Endodermal cell (in vitro differentiated cells): ENCODE measurements around the gene COA5. TPM values are rescaled to one million over a fixed set of nuclear protein-coding genes. Genes with fewer than 3 reads are reported as not detected.
A peak's percentile ranks its signal among the peaks of the same experiment; 100 is the strongest.

Experiments used
- DNase-seq: peaks from one replicate; pipeline ENCODE4 v3.0.0-alpha.2; 2017
- H3K27ac ChIP-seq: 2 replicates; pipeline ENCODE4 v1.5.1; 2013; ENCODE audit warnings: mild to moderate bottlenecking, low read depth, low read length, moderate library complexity
- H3K27me3 ChIP-seq: 2 replicates; pipeline ENCODE4 v1.6.1; 2013; ENCODE audit warnings: mild to moderate bottlenecking, low read length, moderate library complexity; ENCODE audit not compliant: insufficient read depth, control insufficient read depth, poor library complexity, severe bottlenecking
- H3K36me3 ChIP-seq: 2 replicates; pipeline ENCODE4 v1.7.0; 2013; ENCODE audit warnings: mild to moderate bottlenecking, low read length, moderate library complexity; ENCODE audit not compliant: control insufficient read depth, insufficient read depth
- H3K4me1 ChIP-seq: one replicate; pipeline ENCODE4 v1.7.0; 2013; ENCODE audit warnings: low read length; ENCODE audit not compliant: control insufficient read depth, insufficient read depth
- H3K4me3 ChIP-seq: 2 replicates; pipeline ENCODE4 v1.5.1; 2013; ENCODE audit warnings: mild to moderate bottlenecking, low read length, moderate library complexity
- H3K9ac ChIP-seq: 2 replicates; pipeline ENCODE4 v1.6.1; 2013; ENCODE audit warnings: mild to moderate bottlenecking, low read length, moderate library complexity; ENCODE audit not compliant: poor library complexity, severe bottlenecking; ENCODE audit errors: extremely low read depth
- H3K9me3 ChIP-seq: 2 replicates; pipeline ENCODE4 v1.6.1; 2013; ENCODE audit warnings: mild to moderate bottlenecking, low read length, moderate library complexity; ENCODE audit not compliant: control insufficient read depth
- H3K27ac Mint-ChIP-seq: 2 replicates; pipeline ENCODE4 v1.8.0; 2020; ENCODE audit warnings: mixed read lengths
- H3K27me3 Mint-ChIP-seq: 2 replicates; pipeline ENCODE4 v1.8.0; 2021; ENCODE audit warnings: mild to moderate bottlenecking, mixed read lengths; ENCODE audit not compliant: insufficient read depth
- H3K36me3 Mint-ChIP-seq: 2 replicates; pipeline ENCODE4 v1.8.0; 2020; ENCODE audit warnings: low read depth, mixed read lengths
- H3K4me1 Mint-ChIP-seq: 2 replicates; pipeline ENCODE4 v1.8.0; 2020; ENCODE audit warnings: mixed read lengths
- H3K4me3 Mint-ChIP-seq: 2 replicates; pipeline ENCODE4 v1.8.0; 2020; ENCODE audit warnings: mild to moderate bottlenecking, moderate library complexity, mixed read lengths
- H3K9me3 Mint-ChIP-seq: 2 replicates; pipeline ENCODE4 v1.8.0; 2020; ENCODE audit warnings: mild to moderate bottlenecking, mixed read lengths
- WGBS, 2 experiments: methylation state at CpG; one replicate each; pipeline versions ENCODE4 v1.1.5 to v1.1.7; 2013; ENCODE audit warnings: missing lambda C conversion rate in 2 of 2, mixed read lengths in 1 of 2; ENCODE audit not compliant: insufficient coverage in 1 of 2, insufficient read length in 1 of 2; 5-methylcytosine and 5-hydroxymethylcytosine counted together
- total RNA-seq, 2 donors: library from RNA; stranded (reverse); fragmentation: NEBNext Ultra II Directional in 1 of 2; extraction: Animal tissue kit (Norgen Biotek cat#: 25700) in 1 of 2; gene quantifications; 2 replicates in 1 of 2; 3 replicates in 1 of 2; pipeline ENCODE4 v1.2.1, GENCODE V29; 2021
- TF ChIP-seq, protein P1 (sequence below): fragments of 200-600 bp; sonication (generic); conservative IDR thresholded peaks from 2 replicates; pipeline ENCODE4 v1.5.0; 2021; ENCODE audit warnings: antibody characterized with exemption, mild to moderate bottlenecking

The COA5 gene
- total RNA-seq, 2 donors from 2014 or later: 34.1 to 44.9 TPM

DNA sequence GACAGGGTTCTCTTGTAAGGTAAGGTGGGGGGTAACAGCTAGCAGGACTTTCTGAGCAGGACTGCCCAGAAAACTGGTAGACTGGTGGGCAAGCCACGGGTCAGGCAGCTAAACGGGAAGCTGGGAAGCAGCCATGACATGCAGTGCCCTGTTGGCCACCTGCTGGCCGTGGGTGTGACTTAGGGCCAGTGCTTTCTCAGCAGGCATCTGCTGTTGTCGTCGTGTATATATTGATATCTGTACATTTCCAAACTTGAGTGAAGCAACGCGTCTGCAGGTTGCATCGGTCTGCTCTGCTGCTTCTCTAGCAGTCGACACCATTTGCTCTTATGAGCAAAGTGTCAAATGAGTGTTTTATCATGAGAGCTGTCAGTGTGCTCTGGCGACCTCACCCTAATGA, 31.0 kb downstream of the COA5 start:
- no peak overlapping the region for H3K4me3 Mint-ChIP-seq
- WGBS, 2 experiments: 94% methylated on average over 9 to 10 of the region's 10 CpGs

DNA sequence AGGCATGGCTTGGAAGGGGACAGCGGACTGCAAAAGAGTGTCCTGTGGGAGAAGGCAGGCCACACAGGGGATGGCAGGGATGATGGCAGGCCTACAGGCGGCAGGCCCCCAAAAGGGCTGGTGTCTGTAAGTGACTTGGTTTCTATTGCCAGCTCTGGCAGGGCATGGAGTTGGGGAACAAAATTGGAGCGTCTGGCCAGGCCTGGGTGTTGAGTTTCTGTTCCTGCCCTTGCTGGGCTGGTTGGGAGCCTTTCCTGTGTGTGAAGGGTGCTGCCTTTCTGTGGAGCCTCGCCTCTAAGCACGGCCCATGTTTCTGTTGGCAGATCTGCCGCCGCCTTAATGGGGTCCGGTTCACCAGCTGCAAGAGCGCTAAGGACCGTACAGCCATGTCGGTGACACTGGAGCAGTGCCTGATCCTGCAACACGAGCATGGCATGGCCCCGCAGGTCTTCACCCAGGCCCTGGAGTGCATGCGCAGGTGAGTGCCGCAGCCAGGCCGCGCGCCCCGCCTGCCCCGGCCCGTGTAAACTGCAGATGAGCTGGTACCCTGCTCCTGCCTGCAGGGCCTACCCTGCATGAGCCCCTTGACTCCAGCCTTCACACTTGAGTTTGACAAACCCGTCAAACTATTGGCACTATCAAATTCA, 31.5 kb downstream of the COA5 start:
- Mint-ChIP-seq H3K36me3 (peaks cover 62% of the 10 kb centered on the region), H3K9me3 (no peaks in the 10 kb centered on the region), H3K27ac (no peak overlapping the region), H3K4me1 (no peaks in the 10 kb centered on the region), H3K27me3 (no peaks in the 10 kb centered on the region), H3K4me3 (no peak overlapping the region)
- DNase-seq: peak; percentile 35
- Histone ChIP-seq H3K4me1 (no peaks in the 10 kb centered on the region), H3K27me3 (no peaks in the 10 kb centered on the region), H3K4me3 (no peak overlapping the region), H3K27ac (no peak overlapping the region), H3K36me3 (peaks cover 96% of the 10 kb centered on the region), H3K9ac (no peak overlapping the region), H3K9me3 (no peaks in the 10 kb centered on the region)
- TF ChIP-seq, protein P1, sequence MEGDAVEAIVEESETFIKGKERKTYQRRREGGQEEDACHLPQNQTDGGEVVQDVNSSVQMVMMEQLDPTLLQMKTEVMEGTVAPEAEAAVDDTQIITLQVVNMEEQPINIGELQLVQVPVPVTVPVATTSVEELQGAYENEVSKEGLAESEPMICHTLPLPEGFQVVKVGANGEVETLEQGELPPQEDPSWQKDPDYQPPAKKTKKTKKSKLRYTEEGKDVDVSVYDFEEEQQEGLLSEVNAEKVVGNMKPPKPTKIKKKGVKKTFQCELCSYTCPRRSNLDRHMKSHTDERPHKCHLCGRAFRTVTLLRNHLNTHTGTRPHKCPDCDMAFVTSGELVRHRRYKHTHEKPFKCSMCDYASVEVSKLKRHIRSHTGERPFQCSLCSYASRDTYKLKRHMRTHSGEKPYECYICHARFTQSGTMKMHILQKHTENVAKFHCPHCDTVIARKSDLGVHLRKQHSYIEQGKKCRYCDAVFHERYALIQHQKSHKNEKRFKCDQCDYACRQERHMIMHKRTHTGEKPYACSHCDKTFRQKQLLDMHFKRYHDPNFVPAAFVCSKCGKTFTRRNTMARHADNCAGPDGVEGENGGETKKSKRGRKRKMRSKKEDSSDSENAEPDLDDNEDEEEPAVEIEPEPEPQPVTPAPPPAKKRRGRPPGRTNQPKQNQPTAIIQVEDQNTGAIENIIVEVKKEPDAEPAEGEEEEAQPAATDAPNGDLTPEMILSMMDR: no peak
- 96 to 98% methylated on average over 11 to 22 of the region's 22 CpGs for WGBS, 2 experiments

More for the DNA sequence above, 31.0 kb downstream of the COA5 start:
- Histone ChIP-seq H3K27ac (no peak overlapping the region), H3K4me3 (no peak overlapping the region), H3K27me3 (no peaks in the 10 kb centered on the region), H3K9ac (no peak overlapping the region), H3K36me3 (peaks cover 97% of the 10 kb centered on the region), H3K9me3 (no peaks in the 10 kb centered on the region), H3K4me1 (no peaks in the 10 kb centered on the region)
- Mint-ChIP-seq H3K9me3 (no peaks in the 10 kb centered on the region), H3K36me3 (peaks cover 62% of the 10 kb centered on the region), H3K27ac (no peak overlapping the region), H3K27me3 (no peaks in the 10 kb centered on the region), H3K4me1 (no peaks in the 10 kb centered on the region)
- peak; percentile 45 for DNase-seq
- TF ChIP-seq, protein P1: peak; percentile 47

DNA sequence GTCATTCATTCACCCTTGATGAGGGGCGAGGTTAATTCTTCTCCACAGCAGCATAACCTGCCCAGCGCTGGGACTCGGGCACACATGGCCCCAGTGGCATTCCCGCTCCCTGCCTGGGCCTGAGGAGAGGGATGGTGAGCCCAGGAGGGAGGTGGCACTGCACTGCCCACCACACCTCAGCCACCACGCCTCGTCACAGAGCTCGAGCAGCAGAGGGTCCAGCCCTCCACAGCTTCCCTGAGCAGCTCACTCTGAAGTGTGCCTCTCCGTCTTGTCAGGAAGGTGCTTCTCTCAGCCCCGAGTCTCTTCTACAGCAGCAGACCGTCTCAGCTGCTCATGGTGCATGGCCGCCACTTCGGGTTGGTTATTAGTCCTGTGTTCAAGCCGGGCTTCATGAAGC, 34.9 kb downstream of the COA5 start:
- TF ChIP-seq, protein P1: no peak
- Histone ChIP-seq H3K27me3 (no peaks in the 10 kb centered on the region), H3K9me3 (no peaks in the 10 kb centered on the region), H3K27ac (no peak overlapping the region), H3K36me3 (peaks cover 99% of the 10 kb centered on the region), H3K4me1 (no peaks in the 10 kb centered on the region), H3K4me3 (no peak overlapping the region), H3K9ac (no peak overlapping the region)
- no peak for DNase-seq
- H3K4me1 Mint-ChIP-seq: no peaks in the 10 kb centered on the region
- H3K9me3 Mint-ChIP-seq: no peaks in the 10 kb centered on the region
- 95 to 100% methylated on average over 10 to 13 of the region's 13 CpGs for WGBS, 2 experiments
- peaks cover 75% of the 10 kb centered on the region for H3K36me3 Mint-ChIP-seq
- H3K4me3 Mint-ChIP-seq: no peak overlapping the region
- no peaks in the 10 kb centered on the region for H3K27me3 Mint-ChIP-seq
- no peak overlapping the region for H3K27ac Mint-ChIP-seq
